Measurements from ENCODE around the gene RNF150. TPM values are rescaled to one million over a fixed set of nuclear protein-coding genes. Genes with fewer than 3 reads are reported as not detected.

The RNF150 gene
- polyA plus RNA-seq, 1 donor, result 42.4 TPM

DNA sequence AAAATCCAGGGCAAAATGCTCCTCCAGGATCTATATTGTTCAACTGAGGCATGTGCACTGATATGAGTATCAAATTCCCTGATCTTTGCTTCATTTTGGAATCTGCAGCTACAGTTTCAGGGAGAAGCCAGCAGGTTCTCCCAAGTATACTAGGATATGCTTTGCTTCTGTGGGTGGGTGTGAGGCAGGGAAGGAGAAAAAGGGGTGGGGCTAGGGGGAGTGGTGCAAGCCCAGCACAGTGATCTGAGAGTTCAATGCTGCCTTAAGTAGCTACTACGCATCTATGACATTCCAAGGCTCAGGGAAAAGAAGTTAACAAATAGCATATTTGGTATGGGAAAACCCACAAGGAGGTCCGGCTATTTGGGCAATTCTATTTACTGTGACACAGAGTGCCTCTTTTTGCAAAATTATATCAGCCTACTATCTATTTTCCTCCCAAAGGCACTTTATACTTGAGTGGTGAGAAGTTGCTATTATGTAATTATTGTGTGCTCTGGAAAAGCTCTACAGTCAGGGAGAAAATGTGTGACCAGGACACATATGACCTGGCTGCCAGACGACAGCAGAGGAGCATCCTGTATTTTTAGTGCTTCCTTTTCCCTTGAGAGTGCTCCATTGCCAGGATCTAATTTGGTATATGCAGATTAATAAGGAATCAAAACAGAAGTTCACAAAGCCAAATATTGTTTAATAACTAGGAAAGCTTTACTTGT lies 162.0 kb downstream of the RNF150 start:
- DNase-seq, result no peak

DNA sequence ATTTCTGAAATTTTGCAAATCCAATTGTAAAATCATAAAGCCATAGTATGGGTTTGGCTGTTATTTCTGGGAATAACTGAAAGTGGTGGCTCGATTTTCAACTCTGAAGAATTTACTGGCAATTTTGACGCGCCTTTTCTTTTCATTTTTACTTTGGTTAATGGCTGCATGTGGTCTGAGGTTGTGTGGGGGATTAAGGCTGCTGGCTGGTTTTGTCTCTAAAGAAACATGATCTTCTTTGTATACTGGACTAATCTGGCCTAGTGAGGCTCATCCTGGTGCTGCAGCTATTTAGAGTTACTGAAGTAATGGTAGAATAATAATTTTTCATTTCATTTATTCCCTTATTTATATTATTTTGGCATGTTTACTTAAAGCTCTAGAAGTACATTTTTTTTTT lies 164.0 kb downstream of the RNF150 start:
- DNase-seq, result no peak

DNA sequence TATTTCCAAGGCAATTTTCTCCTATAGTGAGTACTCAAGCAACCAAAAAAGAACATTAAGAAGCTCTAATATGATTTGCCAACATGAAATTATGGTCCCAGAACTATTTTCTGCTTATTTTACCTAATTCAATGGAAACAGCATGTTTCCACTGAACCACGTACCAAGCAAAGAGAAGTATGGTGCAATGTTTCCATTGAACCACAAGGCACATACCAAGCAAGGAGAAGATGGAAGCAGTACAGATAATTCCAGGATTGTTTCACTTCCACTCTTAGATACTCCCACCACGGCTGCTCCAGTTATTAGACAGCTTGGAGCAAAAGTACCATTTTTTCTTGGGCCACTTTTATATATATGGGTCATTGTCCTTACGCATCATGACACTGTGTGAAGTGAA lies 164.9 kb downstream of the RNF150 start:
- no peak for DNase-seq

DNA sequence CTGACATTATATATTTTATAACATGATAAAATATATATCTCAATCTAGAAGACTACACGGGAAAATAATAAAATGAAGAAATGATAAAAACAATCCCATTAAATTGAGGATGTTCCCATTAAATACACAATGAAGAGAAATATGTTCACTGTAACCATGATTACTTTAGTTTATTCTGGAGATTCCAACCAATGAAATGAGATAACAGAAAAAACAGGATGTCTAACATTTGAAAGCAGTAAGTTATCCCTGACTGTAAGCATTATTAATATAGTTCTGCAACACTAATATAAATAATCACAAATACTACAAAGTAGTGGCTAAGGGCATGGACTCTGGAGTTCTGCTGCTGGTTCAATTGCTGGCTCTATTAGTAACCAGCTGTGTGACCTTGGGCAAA lies 169.4 kb downstream of the RNF150 start:
- DNase-seq, result no peak

DNA sequence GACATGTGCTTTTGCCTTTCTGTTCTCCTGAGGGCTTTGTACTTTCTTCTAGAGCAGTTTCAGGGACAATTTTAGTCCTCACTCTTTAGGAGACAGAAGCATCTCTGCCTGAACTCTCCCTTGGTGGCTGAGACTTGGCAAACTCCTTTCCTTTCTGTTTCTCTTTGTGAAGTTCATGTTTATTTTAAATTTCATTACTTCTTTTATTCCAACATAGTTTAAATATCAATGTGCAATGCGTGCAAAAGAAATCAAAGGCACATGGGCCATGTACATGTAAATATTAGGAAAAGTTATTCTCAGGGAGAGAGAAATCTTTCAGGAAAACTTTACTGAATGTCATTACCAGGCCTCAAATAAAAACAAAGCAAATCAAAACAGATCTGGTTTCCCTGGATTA lies 177.6 kb downstream of the RNF150 start:
- DNase-seq, result no peak

DNA sequence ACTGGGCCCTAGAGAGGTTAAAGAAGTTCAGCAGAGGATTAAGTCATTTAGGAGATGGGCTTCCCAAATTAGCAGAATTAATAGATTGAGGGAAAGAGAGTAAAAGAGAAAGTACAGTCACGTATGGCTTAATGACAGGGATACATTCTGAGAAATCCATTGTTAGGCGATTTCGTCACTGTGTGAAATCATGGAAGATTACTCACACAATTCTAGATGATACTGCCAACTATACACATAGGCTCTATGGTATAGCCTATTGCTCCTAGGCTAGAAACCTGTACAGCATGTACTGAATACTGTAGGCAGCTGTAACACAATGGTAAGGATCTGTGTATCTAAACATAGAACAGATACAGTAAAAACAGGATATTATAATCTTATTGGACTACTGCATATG lies 180.6 kb downstream of the RNF150 start:
- no peak for DNase-seq

DNA sequence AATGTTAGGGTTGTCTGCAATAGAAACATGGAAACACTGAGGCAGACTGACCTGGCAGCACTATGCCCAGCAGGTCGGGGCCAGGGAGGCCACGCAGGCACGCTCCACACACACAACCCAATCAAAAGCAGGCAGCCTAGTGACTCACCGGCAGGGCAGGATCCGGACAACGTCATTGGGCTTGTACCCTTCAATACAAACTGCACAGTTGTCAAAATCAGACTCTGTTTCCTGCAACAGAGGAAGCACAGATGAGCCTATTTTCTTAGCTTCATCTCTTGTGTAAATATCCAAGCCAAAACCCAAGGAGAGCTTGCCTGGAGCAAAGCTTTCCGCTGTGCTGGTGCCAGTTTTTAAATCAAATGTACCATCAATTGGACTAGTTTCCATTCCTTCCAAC lies 185.8 kb downstream of the RNF150 start:
- DNase-seq, result no peak

DNA sequence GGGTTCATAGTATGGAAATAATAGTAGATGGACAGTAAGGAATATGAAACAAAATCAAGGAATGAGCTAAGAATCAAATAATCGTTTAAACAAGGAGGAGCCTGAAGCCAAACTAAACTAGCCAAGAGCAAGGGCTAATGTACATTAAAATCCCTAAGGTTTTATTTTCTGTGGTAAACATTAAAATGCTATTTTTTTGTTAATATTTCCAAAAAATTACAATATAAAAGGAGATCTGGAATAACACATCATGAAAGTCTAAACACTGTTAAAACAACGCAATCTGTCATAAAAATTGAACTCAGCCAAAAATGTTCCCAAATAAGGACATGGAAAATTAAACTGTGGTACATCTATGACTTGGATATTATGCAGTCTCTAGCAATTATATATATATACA lies 188.2 kb downstream of the RNF150 start:
- no peak for DNase-seq

DNA sequence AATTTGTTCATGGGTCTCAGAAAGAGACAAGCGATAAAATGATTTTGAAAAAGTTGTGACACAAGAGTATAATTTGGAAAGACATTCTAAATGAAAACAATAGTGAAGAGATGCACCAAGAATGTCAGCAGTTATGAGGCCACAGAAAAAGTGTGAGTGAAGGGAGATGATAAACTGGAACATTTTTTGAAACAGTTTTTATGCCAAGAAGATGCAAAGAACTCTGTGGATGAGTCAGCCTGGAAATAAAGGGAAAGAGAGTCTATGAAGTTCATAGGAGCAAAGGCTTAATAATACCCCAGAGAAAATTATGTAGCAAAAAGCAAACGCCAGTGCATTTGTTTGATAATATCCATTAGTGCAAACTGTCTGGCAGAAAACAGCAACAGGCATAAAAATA lies 188.7 kb downstream of the RNF150 start:
- DNase-seq, result peak; percentile 38

DNA sequence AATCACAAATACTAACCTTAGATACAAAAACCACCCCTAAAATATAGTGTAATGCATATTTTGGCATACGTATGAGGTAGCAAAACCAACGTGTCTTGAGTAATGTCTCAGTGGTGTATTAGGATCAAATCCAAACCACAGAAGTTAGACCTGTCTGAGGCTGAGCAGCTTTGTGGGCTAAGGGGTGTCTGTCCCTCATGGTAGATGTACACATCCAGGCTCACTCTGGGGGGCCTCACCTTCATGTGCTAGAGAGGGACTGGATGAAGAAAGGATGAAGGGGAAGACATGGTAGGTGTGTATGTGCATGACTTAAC lies 189.1 kb downstream of the RNF150 start:
- DNase-seq, result no peak

DNA sequence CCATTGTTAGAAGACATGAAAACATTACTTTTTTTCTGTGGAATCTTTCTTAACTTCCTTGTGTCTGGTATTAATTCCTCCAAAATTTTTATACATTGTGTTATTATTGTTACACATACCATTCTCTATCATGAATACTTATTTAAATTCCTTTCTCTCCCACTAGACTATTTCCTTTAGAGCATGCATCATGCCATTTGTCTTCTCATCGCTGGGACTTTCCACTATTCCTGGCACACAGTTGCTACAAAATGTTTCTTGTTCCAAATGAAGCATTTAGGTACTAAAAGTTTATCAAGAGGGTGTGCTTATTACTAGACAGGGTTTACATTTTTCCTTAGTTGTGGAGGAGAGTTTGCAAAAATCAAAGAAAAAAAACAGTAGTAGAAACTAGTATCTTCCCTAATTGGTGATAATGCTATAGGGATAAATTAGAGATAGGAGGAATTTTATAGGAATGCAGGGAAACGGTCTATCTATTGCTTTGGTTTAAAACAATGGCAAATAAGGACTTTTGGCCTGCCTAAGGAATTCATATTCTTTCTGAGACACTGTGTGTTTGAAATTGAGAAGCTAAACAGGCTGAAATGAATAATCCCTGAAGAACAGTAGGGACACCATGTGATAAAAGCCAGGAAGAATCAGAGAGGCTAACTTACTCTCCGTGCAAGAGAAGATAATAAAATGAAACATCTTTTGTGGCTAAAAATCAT lies 189.6 kb downstream of the RNF150 start:
- no peak for DNase-seq

DNA sequence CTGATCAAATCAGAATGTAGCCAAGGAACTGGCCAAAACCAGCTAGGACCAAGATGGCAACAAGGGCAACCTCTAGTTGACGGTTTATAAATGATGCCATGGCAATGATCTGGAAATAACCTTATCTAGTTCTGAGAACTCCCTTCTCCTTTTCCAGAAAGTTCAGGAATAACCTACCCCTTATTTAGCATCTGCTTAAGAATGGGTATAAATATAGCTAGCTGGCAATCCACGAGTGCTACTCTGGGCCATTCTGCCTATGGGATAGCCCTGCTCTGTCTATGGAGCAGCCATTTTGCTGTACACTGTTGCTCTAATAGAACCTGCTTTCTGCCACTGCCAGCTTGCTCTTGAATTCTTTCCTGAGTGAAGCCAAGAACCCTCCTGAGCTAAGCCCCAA lies 192.7 kb downstream of the RNF150 start:
- no peak for DNase-seq

DNA sequence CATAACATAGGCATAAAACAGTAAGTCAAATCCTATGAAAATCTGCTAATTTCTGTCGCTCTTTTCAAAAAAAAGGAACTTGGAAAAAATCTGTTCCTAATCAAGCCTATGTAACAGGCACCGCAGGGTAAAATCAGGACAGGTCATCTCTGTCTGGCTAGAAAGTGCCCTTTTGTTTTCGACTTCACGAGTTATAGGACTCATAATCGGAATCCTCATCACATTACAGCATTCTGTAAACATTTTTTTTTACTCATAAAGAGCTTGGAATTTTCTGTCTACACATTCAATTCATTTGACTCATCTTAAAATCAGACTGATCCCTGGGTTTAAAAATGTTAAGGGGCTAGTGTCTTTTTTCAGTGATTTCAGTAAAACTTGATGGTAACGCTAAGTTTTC lies 195.4 kb downstream of the RNF150 start:
- no peak for DNase-seq

DNA sequence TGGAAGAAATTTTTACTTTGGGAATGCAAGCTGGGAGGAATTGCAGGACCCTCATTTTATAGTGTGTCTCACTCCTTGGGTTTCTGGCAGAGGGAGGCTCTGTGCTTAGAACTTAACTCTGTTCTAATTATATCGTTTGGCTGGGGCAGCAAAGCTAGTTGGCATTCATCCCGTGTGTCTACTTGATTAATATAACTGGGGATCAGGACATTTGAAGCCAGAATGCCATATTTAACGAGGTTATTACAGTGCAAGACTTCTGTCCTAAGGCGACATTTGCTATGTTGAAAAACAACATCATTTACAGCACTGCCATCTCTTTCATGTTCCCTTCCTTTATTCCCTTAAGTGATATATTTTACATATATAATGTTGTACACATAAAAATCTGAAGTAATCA lies 198.0 kb downstream of the RNF150 start:
- no peak for DNase-seq

DNA sequence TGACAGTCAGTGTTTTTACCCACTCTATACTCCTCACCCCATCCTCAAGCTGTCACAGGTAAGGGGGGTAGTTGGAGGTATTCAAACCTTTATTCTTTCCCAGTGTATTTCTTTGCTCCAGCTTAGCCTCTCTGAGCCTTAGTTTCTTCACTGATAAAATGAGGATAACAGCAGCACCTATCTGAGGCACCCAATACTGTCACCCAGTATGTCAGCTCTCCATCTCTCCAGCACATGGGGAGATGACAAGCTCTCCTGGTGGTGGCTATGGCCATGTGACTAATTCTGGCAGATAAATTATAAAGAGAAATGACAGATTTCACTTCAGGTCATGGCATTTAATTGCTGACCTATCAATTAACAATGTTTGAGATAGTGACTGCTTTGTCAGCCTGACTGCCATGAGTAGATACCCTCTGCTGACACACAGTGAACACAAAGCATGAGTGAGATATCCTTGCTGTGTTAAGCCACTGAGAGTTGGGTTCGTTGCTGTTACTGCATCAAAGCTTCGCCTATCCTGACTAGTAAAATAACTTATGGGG lies 200.7 kb downstream of the RNF150 start:
- no peak for DNase-seq

DNA sequence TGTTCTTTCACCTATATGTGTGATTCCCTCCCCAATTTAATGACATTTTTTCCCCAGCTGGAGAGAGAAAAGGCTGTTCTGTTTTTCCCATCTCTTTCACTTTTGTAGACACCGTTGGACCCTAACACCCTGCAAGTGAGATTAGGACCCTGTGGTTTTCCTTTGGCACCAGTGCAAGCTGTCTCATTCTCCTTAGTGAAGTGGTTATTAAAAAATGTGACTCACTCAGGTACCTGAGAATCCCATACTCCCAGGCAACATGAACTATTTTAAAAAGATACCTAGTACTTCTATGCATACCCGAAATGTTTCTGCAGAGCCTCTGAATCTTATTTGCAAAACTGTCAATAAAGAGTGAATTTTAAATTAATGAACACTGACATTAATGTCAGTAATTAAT lies 201.4 kb downstream of the RNF150 start:
- DNase-seq, result no peak

DNA sequence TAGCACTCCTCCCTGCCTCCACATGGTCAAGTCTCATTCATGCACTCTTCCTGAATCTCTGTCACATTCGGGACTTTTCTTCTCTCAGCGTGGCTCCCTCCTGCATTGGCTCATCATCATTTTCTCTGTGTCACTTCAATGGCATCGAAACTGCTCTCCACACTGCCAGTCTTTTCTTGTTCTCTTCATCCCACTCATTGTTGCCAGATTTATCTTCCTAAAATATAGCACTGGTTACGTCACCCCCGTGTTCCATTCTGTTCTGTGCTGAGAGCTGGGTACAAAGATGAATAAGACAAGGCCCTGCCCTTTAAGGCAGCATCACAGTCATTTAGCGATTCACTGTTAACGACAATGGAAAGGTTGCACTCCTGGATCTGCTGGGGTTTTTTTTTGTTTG lies 202.7 kb downstream of the RNF150 start:
- DNase-seq, result no peak

DNA sequence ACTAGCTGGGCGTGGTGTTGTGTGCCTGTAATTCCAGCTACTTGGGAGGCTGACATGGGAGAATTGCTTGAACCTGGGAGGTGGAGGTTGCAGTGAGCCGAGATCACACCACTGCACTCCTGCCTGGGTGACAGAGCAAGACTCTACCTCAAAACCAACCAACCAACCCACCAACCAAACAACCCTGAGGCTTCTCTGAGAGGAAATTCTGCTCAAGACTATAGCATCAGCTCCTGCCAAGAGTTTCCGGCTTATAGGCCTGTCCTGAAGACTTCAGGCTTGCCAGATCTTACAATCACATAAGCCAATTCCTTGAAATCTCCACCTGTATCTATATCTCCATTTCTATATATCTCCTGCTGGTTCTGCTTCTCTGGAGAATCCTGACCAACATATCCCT lies 203.3 kb downstream of the RNF150 start:
- DNase-seq, result no peak

DNA sequence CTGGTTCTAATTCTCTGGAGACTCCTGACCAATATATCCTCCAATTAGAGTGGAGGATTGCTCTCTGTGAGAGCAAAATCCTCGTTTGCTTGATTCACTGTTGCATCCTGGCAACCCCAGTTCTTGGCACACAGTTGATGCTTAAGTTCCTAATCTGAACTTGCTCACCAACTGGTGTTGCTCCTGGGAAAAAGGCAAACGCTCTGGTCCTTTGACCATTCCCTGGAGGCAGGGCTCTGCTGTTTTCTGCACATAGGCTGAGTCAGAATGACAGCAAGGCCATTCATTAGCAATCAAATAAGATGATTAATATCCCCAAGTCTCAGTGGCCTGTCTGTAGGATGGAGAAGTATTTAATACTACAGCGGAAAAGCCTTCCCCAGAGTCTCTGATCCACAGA lies 204.4 kb downstream of the RNF150 start:
- DNase-seq, result no peak

DNA sequence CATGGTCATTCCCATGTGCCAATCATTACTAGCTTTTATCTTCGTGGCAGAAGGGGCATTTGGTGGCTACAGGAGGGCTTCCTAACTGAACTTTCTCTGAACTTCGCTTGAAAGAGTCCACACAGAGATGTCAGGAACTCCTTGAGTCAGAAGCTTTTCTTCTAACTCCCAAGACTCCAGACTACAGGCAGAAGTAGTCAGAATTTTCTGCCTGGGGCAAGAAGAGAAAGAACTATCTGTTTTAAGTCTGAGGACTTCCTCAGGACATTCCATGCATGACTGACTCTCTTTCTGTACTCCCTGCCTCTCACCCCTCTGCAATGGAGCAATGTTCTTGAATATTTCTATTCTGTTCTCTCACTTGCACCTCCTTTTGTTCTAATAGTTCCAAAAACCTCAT lies 206.6 kb downstream of the RNF150 start:
- DNase-seq, result no peak

DNA sequence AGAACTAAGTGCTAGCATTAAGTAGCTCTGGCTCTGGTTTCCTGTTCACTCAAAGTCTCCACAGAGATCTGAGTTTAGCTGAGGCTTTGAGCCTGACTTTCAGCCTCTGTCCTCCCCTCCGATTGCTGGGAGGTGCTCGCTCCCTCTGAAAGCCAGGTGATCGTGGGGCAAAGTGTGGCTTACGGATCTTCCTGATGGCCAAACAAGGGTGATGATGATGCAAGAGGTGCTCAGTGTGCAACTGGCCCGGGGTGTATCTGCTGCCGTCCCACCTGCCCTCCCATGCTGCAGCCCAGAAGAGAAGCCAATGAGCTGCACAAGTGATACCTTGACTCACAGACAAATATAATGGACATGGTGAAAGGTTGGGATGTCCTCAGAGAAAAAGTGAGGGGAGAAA lies 207.9 kb downstream of the RNF150 start:
- no peak for DNase-seq

DNA sequence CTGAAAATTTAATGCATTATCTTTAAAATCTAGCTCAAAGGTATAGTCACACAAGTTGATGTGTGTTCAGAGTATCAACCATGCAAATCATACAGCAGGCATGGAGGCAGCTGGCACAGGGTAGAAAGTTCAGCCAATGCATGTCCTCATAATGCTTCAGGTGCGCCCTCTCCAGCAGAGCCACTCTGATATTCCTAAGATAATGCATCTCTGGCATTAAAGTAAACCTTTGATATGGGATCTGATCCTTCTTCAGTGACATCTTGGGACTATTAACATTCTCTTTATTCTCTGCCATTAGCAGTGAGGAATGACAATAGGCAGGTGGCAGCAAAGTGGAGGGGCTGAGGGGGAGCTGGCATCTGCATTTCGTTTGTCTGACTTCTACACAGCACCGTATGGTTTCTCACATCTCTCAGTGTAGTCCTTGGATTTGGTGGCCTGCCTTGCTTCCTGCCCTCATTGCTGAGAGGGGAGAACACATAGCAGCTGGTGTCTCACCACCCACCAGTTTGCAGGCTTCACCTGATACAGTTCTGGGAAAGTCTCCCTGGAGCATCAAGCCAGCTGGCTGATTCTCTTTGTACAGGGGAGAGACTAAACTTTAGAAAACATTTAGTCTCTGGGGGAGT lies 208.4 kb downstream of the RNF150 start:
- DNase-seq, result no peak

DNA sequence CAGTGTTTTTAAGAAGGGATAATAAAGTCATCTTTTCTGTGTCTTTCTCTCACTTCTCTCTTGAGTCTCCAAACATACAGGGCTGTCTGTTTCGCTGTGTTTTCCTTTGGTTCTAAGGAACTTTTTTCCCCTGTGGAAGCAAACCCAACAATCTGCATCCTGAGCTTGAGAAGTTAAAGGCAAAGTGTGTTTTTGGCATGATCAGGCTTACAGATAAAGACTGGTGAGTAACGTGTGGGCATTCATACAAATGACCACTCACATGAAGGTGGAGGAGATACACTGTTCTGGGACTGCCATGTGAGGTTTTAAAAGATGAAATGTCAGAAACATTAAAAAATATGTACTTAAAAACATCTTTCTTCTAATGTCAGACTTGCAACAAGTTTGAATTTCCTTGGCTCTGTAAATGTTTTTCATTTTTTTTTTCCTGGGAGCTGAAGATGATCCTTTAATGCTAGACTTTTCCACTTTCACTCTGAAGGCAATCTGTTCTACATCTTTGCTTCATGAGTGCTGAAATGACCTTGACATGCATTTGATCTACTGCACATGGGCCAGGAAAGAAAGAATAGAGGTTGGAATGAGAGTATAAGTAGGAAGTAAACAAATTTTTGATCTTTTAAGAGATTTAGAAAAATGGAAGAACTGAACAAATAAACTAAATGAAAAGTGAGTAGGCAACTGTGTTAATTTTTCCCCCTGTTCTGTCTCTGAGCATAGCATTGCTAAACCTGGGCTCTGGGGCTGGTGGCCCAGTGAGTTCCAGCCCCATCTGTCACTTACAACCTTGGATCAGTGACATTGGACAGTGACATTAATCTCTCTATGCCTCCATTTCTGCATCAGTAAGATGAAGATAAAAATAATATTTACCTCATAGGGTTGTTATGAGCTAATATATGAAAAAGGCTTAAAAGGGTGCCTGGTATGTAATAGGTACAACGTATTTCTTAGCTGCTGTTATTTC lies 226.0 kb downstream of the RNF150 start:
- DNase-seq, result no peak
